HepG2 (cell line): ENCODE data around the gene CSRNP3. TPM values are rescaled to one million over a fixed set of nuclear protein-coding genes. Genes with fewer than 3 reads are reported as not detected.

Experiments
- ATAC-seq: fragments of 200-7000 bp; cut with Tn5 transposase; 3 replicates; pipeline ENCODE4 v1.9.1; 2020; ENCODE audit warnings: mild to moderate bottlenecking, moderate library complexity
- BruUV-seq: library from RNA; stranded (reverse); fragments of 400-500 nt; replicated peaks from 2 replicates; lab custom pipeline; 2021; lab: Mats Ljungman, UMichigan
- CTCF ChIA-PET: fragments of 300-600 bp; formaldehyde crosslinking; extraction: SDS; loops from one replicate; lab custom pipeline; 2021; ENCODE audit warnings: low total read pairs, inconsistent platforms, low intra/inter-chr PET ratio; lab: Yijun Ruan, JAX
- POLR2A ChIA-PET: fragments of 350-600 bp; sonication (Branson Sonifier 250); formaldehyde crosslinking; loops from one replicate; lab custom pipeline; 2020; ENCODE audit warnings: antibody characterized with exemption, inconsistent platforms; lab: Yijun Ruan, JAX
- DNase-seq: peaks from one replicate; pipeline ENCODE4 v3.0.0-alpha.2; 2015; ENCODE audit warnings: low spot score
- FAIRE-seq: peaks from 3 replicates; lab custom pipeline; 2011; peaks lifted over from hg19 to GRCh38; lab: Jason Lieb, UNC
- H2AFZ ChIP-seq: one replicate; pipeline ENCODE4 v1.6.1; 2011; ENCODE audit warnings: low read length, inconsistent platforms
- H3K27ac ChIP-seq: fragments of 300-600 bp; 3 replicates; pipeline ENCODE4 v1.8.0; 2011; ENCODE audit warnings: mixed run types, mild to moderate bottlenecking, mixed read lengths, low read length, inconsistent platforms; ENCODE audit not compliant: insufficient read depth; ENCODE audit errors: extremely low read length
- H3K27me3 ChIP-seq, 2 experiments: fragments of 200-600 bp in 1 of 2; 2 replicates in 1 of 2; 3 replicates in 1 of 2; pipeline versions ENCODE4 v1.6.0 to v1.8.0; 2011; ENCODE audit warnings: low read length in 2 of 2, mild to moderate bottlenecking in 2 of 2, moderate library complexity in 2 of 2, inconsistent platforms in 1 of 2; ENCODE audit not compliant: insufficient read depth in 2 of 2, control insufficient read depth in 1 of 2
- H3K36me3 ChIP-seq, 2 experiments: fragments of 200-600 bp in 1 of 2; replicated peaks in 1 of 2; 2 replicates in 1 of 2; 3 replicates in 1 of 2; pipeline versions ENCODE4 v1.5.1 to v1.8.0; 2011; ENCODE audit warnings: low read length in 2 of 2, inconsistent platforms in 1 of 2; ENCODE audit not compliant: insufficient read depth in 2 of 2, control insufficient read depth in 1 of 2
- H3K4me1 ChIP-seq: 2 replicates; pipeline ENCODE4 v1.5.1; 2012; ENCODE audit warnings: low read length, inconsistent platforms; ENCODE audit not compliant: insufficient read depth
- H3K4me2 ChIP-seq: 2 replicates; pipeline ENCODE4 v1.6.0; 2011; ENCODE audit warnings: low read depth, low read length, inconsistent platforms
- H3K4me3 ChIP-seq, 3 experiments: fragments of 200-600 bp in 1 of 3; sonication (generic), shearing (Covaris generic) in 1 of 3; replicated peaks in 1 of 3; 2 replicates each; pipeline ENCODE4 v1.5.1; 2011 to 2016; ENCODE audit warnings: low read length in 3 of 3, inconsistent platforms in 2 of 3, low read depth in 2 of 3, mild to moderate bottlenecking in 2 of 3, control low read depth in 1 of 3, mixed read lengths in 1 of 3; ENCODE audit not compliant: insufficient read depth in 1 of 3
- H3K79me2 ChIP-seq: one replicate; pipeline ENCODE4 v1.6.1; 2011; ENCODE audit warnings: low read length, inconsistent platforms; ENCODE audit not compliant: insufficient read depth
- H3K9ac ChIP-seq: 2 replicates; pipeline ENCODE4 v1.6.0; 2011; ENCODE audit warnings: mild to moderate bottlenecking, low read depth, low read length, inconsistent platforms; ENCODE audit not compliant: insufficient read depth
- H3K9me3 ChIP-seq: 2 replicates; pipeline ENCODE4 v1.5.1; 2012; ENCODE audit warnings: mild to moderate bottlenecking, low read length
- H4K20me1 ChIP-seq: 2 replicates; pipeline ENCODE4 v1.6.0; 2011; ENCODE audit warnings: inconsistent platforms, mild to moderate bottlenecking, low read length, moderate library complexity; ENCODE audit not compliant: insufficient read depth
- CENPT ChIP-seq: sonication (generic); formaldehyde crosslinking; IDR thresholded peaks from 2 replicates; pipeline ENCODE4 v1.8.0; 2022; ENCODE audit warnings: low read depth, mild to moderate bottlenecking, moderate library complexity, missing genetic modification reagents
- CHD4 ChIP-seq: fragments of 200-600 bp; sonication (generic); IDR thresholded peaks from 2 replicates; pipeline ENCODE4 v1.7.0; 2017; ENCODE audit warnings: mild to moderate bottlenecking, low read length, borderline replicate concordance
- EHMT2 ChIP-seq: fragments of 200-600 bp; sonication (generic); IDR thresholded peaks from 2 replicates; pipeline ENCODE4 v1.7.0; 2017; ENCODE audit warnings: antibody characterized with exemption, low read depth, low read length, borderline replicate concordance
- HNRNPUL1 ChIP-seq: fragments of 200-400 bp; formaldehyde crosslinking; IDR thresholded peaks from 2 replicates; pipeline ENCODE4 v1.6.1; 2017; ENCODE audit warnings: low read depth, mild to moderate bottlenecking, low read length, moderate library complexity
- HOXA5 ChIP-seq: sonication (generic); formaldehyde crosslinking; IDR thresholded peaks from 2 replicates; pipeline ENCODE4 v1.4.0; 2020; ENCODE audit warnings: missing genetic modification reagents
- JDP2 ChIP-seq: sonication (generic); formaldehyde crosslinking; IDR thresholded peaks from 2 replicates; pipeline ENCODE4 v1.8.1; 2022; ENCODE audit warnings: missing genetic modification reagents, borderline replicate concordance
- MLLT10 ChIP-seq: sonication (generic); formaldehyde crosslinking; IDR thresholded peaks from 2 replicates; pipeline ENCODE4 v1.4.0; 2020; ENCODE audit warnings: missing genetic modification reagents
- PITX1 ChIP-seq: sonication (generic); formaldehyde crosslinking; IDR thresholded peaks from 2 replicates; pipeline ENCODE4 v1.5.1; 2020; ENCODE audit warnings: mild to moderate bottlenecking, missing genetic modification reagents
- RCOR2 ChIP-seq: IDR thresholded peaks from 2 replicates; pipeline ENCODE4 v1.6.1; 2016; ENCODE audit warnings: missing biosample characterization, missing genetic modification reagents
- SAP130 ChIP-seq: IDR thresholded peaks from 2 replicates; pipeline ENCODE4 v1.6.1; 2016; ENCODE audit warnings: low read depth
- SMARCC2 ChIP-seq: fragments of 450-650 bp; IDR thresholded peaks from 2 replicates; pipeline ENCODE4 v1.6.1; 2017; ENCODE audit warnings: antibody characterized with exemption, mild to moderate bottlenecking
- SNAPC2 ChIP-seq: sonication (generic); formaldehyde crosslinking; IDR thresholded peaks from 2 replicates; pipeline ENCODE4 v1.8.1; 2022; ENCODE audit warnings: mild to moderate bottlenecking, missing genetic modification reagents
- TAF1 ChIP-seq: sonication (generic); formaldehyde crosslinking; IDR thresholded peaks from 2 replicates; pipeline ENCODE4 v1.4.0; 2020; ENCODE audit warnings: missing genetic modification reagents
- ZNF530 ChIP-seq: sonication (generic); formaldehyde crosslinking; IDR thresholded peaks from 2 replicates; pipeline ENCODE4 v1.5.0; 2020; ENCODE audit warnings: low read depth, mild to moderate bottlenecking, missing genetic modification reagents
- ZNF567 ChIP-seq: sonication (generic); formaldehyde crosslinking; IDR thresholded peaks from 2 replicates; pipeline ENCODE4 v1.8.1; 2023; ENCODE audit warnings: mild to moderate bottlenecking, missing genetic modification reagents, borderline replicate concordance
- ZNF703 ChIP-seq: sonication (generic); formaldehyde crosslinking; IDR thresholded peaks from 2 replicates; pipeline ENCODE4 v1.5.1; 2020; ENCODE audit warnings: missing genetic modification reagents, mild to moderate bottlenecking, moderate library complexity, borderline replicate concordance
- ZSCAN25 ChIP-seq: sonication (generic); formaldehyde crosslinking; IDR thresholded peaks from 2 replicates; pipeline ENCODE4 v1.8.0; 2022; ENCODE audit warnings: mild to moderate bottlenecking, missing genetic modification reagents
- WGBS: methylation state at CpG from one replicate; pipeline ENCODE4 v1.1.6; 2017; ENCODE audit warnings: low lambda C conversion rate; 5-methylcytosine and 5-hydroxymethylcytosine counted together
- in situ Hi-C: cut with HindIII; loops from 2 replicates; pipeline ENCODE4 v1.10.0; 2017; ENCODE audit warnings: low pct_unique_long_range_greater_than_20kb; ENCODE audit not compliant: extremely low pct_ligation_motif_present
- intact Hi-C: fragments of 100-400 bp; cut with micrococcal nuclease; formaldehyde crosslinking; loops from one replicate; pipeline ENCODE4 v1.10.0; 2022; ENCODE audit not compliant: unreplicated experiment
- polyA plus RNA-seq, 8 experiments: library from polyadenylated mRNA; depleted of rRNA in 3 of 8; stranded (reverse) in 7 of 8; unstranded in 1 of 8; fragments of >200 nt; fragmentation: Illumina TruSeq in 4 of 8; extraction: Trizol in 4 of 8; gene quantifications; 2 replicates each; pipeline versions ENCODE4 v1.2.1 to v1.2.3, GENCODE V29; 2011 to 2016; ENCODE audit warnings: low read depth in 4 of 8, missing spikeins in 1 of 8, mixed read lengths in 1 of 8; ENCODE audit not compliant: insufficient read depth in 1 of 8
- total RNA-seq, 5 experiments: library from RNA; depleted of rRNA; stranded (reverse); fragments of >200 nt; fragmentation: Illumina TruSeq; extraction: Trizol; gene quantifications; 2 replicates each; pipeline ENCODE4 v1.2.3, GENCODE V29; 2016; ENCODE audit warnings: low read depth in 1 of 5
- TF ChIP-seq, protein P1 (sequence below): sonication (generic); formaldehyde crosslinking; IDR thresholded peaks from 2 replicates; pipeline ENCODE4 v1.4.0; 2020; ENCODE audit warnings: mild to moderate bottlenecking, low read depth, missing genetic modification reagents
- TF ChIP-seq, protein P2 (sequence below): sonication (generic); formaldehyde crosslinking; IDR thresholded peaks from 2 replicates; pipeline ENCODE4 v1.5.0; 2020; ENCODE audit warnings: missing genetic modification reagents, mild to moderate bottlenecking, borderline replicate concordance
- TF ChIP-seq, protein P3 (sequence below): sonication (generic); formaldehyde crosslinking; IDR thresholded peaks from 2 replicates; pipeline ENCODE4 v1.5.0; 2020; ENCODE audit warnings: mild to moderate bottlenecking, missing genetic modification reagents, moderate library complexity

CSRNP3 gene
- total and polyA plus RNA-seq, 2 of the 13 experiments (the other 11 are each of a cell fraction or from before 2014, with no cell fraction given): not detected

DNA sequence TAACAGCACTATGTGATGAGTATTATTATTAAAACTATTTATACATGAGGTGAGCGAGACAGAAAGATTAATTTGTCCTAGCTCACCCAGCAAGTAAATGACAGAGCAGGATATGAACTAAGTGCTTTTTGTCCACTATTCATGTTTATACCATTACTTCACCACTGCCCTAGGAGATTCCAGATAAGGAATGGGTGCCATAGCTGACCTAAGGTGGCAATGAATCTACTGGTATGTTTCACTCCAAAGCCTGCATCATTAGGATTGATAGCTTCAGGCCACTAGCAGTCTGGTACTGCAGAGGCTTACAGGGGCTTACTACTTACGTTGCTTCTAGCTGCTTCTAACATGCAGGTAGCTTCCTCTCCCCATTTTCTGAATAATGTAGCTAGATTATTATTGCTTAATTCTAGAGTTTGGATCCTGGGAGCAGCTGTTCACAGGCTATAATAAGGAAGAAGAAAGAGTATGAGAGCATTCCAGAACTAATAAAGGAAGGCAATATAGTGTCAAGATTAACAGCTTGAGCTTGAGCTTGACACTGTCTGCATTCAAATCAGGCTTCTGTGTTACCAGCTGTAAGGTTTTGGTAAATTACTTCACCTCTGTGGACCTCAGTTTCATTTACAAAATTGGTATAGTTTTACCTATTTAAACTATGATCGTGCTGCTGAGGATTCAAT, 170.9 kb downstream of the CSRNP3 start:
- H2AFZ ChIP-seq: no peak overlapping the region
- H3K4me3 ChIP-seq: no peak overlapping the region
- no TSS peak for BruUV-seq
- FAIRE-seq: no peak
- ChIA-PET CTCF (no interaction called here), POLR2A (no interaction called here)
- H3K9ac ChIP-seq: no peak overlapping the region
- no peak for TF ChIP-seq SMARCC2
- TF ChIP-seq, protein P1, sequence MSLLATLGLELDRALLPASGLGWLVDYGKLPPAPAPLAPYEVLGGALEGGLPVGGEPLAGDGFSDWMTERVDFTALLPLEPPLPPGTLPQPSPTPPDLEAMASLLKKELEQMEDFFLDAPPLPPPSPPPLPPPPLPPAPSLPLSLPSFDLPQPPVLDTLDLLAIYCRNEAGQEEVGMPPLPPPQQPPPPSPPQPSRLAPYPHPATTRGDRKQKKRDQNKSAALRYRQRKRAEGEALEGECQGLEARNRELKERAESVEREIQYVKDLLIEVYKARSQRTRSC (CRISPR knock-in tag): no peak
- TF ChIP-seq CENPT (CRISPR knock-in tag): no peak
- TF ChIP-seq, protein P2, sequence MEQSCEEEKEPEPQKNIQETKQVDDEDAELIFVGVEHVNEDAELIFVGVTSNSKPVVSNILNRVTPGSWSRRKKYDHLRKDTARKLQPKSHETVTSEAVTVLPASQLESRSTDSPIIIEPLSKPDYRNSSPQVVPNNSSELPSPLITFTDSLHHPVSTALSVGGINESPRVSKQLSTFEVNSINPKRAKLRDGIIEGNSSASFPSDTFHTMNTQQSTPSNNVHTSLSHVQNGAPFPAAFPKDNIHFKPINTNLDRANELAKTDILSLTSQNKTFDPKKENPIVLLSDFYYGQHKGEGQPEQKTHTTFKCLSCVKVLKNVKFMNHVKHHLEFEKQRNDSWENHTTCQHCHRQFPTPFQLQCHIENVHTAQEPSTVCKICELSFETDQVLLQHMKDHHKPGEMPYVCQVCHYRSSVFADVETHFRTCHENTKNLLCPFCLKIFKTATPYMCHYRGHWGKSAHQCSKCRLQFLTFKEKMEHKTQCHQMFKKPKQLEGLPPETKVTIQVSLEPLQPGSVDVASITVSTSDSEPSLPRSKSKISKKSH: no peak
- TF ChIP-seq CHD4: no peak
- TF ChIP-seq SNAPC2: no peak
- no peak for TF ChIP-seq HOXA5 (CRISPR knock-in tag)
- TF ChIP-seq JDP2 (CRISPR knock-in tag): no peak
- no peak for TF ChIP-seq ZNF567
- no peak for TF ChIP-seq ZNF530 (CRISPR knock-in tag)
- TF ChIP-seq TAF1: no peak
- TF ChIP-seq RCOR2: no peak
- no peak for TF ChIP-seq PITX1
- TF ChIP-seq SAP130 (CRISPR knock-in tag): no peak
- TF ChIP-seq, protein P3, sequence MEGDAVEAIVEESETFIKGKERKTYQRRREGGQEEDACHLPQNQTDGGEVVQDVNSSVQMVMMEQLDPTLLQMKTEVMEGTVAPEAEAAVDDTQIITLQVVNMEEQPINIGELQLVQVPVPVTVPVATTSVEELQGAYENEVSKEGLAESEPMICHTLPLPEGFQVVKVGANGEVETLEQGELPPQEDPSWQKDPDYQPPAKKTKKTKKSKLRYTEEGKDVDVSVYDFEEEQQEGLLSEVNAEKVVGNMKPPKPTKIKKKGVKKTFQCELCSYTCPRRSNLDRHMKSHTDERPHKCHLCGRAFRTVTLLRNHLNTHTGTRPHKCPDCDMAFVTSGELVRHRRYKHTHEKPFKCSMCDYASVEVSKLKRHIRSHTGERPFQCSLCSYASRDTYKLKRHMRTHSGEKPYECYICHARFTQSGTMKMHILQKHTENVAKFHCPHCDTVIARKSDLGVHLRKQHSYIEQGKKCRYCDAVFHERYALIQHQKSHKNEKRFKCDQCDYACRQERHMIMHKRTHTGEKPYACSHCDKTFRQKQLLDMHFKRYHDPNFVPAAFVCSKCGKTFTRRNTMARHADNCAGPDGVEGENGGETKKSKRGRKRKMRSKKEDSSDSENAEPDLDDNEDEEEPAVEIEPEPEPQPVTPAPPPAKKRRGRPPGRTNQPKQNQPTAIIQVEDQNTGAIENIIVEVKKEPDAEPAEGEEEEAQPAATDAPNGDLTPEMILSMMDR (CRISPR knock-in tag): no peak
- TF ChIP-seq MLLT10 (CRISPR knock-in tag): no peak
- TF ChIP-seq EHMT2: no peak
- TF ChIP-seq ZSCAN25 (CRISPR knock-in tag): no peak
- no peak for TF ChIP-seq ZNF703 (CRISPR knock-in tag)
- TF ChIP-seq HNRNPUL1: no peak
- no peaks in the 10 kb centered on the region for H4K20me1 ChIP-seq
- no peaks in the 10 kb centered on the region for H3K4me1 ChIP-seq
- H3K79me2 ChIP-seq: no peaks in the 10 kb centered on the region
- DNase-seq: no peak
- H3K27me3 ChIP-seq: no peaks in the 10 kb centered on the region
- no peak overlapping the region for H3K27ac ChIP-seq
- WGBS: 1% methylated on average over 3 of the region's 3 CpGs
- no peaks in the 10 kb centered on the region for H3K36me3 ChIP-seq
- no peaks in the 10 kb centered on the region for H3K9me3 ChIP-seq
- in situ Hi-C loops (no loop called here), intact Hi-C loops (no loop called here)
- no peak overlapping the region for H3K4me2 ChIP-seq
- ATAC-seq: no peak
